K562 (cell line): ENCODE results near the gene HMX2. TPM values are rescaled to one million over a fixed set of nuclear protein-coding genes. Genes with fewer than 3 reads are reported as not detected.

Experiments used
- FOXK1 ChIP-seq: sonication (generic); formaldehyde crosslinking; IDR thresholded peaks from 2 replicates; pipeline ENCODE4 v1.8.0; 2022; ENCODE audit warnings: missing genetic modification reagents, mild to moderate bottlenecking, borderline replicate concordance
- HMG20A ChIP-seq: fragments of 450-650 bp; formaldehyde crosslinking; conservative IDR thresholded peaks from 2 replicates; pipeline ENCODE4 v1.4.0; 2020; ENCODE audit warnings: mild to moderate bottlenecking, mixed read lengths
- HSF4 ChIP-seq: fragments of 250-450 bp; sonication (Bioruptor Pico); IDR thresholded peaks from 2 replicates; pipeline ENCODE4 v2.1.2; 2022; ENCODE audit warnings: mild to moderate bottlenecking, moderate library complexity, borderline replicate concordance
- POLR2AphosphoS2 ChIP-seq: IDR thresholded peaks from 2 replicates; pipeline ENCODE4 v1.6.1; 2012; ENCODE audit warnings: low read length, improper control_type of control experiment
- SUPT5H ChIP-seq: fragments of 450-650 bp; IDR thresholded peaks from 2 replicates; pipeline ENCODE4 v1.6.1; 2016
- TARDBP ChIP-seq: fragments of 450-650 bp; IDR thresholded peaks from 2 replicates; pipeline ENCODE4 v1.6.1; 2016
- ZNF274 ChIP-seq: IDR thresholded peaks from 2 replicates; pipeline ENCODE4 v1.6.1; 2011; ENCODE audit warnings: low read depth, mild to moderate bottlenecking, low read length, moderate library complexity, borderline replicate concordance
- ZNF445 ChIP-seq: fragments of 250-450 bp; sonication (Bioruptor Pico); IDR thresholded peaks from 2 replicates; pipeline ENCODE4 v1.4.0; 2020; ENCODE audit warnings: low read depth, mild to moderate bottlenecking, moderate library complexity
- polyA plus RNA-seq, 8 experiments: library from polyadenylated mRNA; depleted of rRNA in 4 of 8; stranded (reverse) in 5 of 8; unstranded in 3 of 8; fragments of >200 nt; fragmentation: Nextera tagmentation in 2 of 8; fragmentation: Illumina TruSeq in 1 of 8; extraction: Ambion mirVana in 2 of 8; extraction: Trizol in 1 of 8; gene quantifications; 2 replicates each; pipeline versions ENCODE4 v1.2.1 to v1.2.3, GENCODE V29; 2011 to 2014; ENCODE audit warnings: inconsistent platforms in 1 of 8, missing spikeins in 1 of 8
- total RNA-seq, 7 experiments: library from RNA; depleted of rRNA in 6 of 7; stranded (reverse); fragments of >200 nt in 6 of 7; fragmentation: Illumina TruSeq in 2 of 7; extraction: Trizol in 2 of 7; gene quantifications; 2 replicates each; pipeline versions ENCODE4 v1.2.1 to v1.2.3, GENCODE V29; 2011 to 2021; ENCODE audit warnings: low replicate concordance in 1 of 7
- TF ChIP-seq, protein P1 (sequence below): fragments of 200-800 bp; sonication (Bioruptor generic); IDR thresholded peaks from 2 replicates; pipeline ENCODE4 v1.6.1; 2017; ENCODE audit warnings: missing genetic modification characterization, missing compliant biosample characterization
- TF ChIP-seq, protein P2 (sequence below): fragments of 250-450 bp; sonication (Bioruptor Pico); IDR thresholded peaks from 2 replicates; pipeline ENCODE4 v1.8.0; 2021; ENCODE audit warnings: mild to moderate bottlenecking, moderate library complexity
- TF ChIP-seq, protein P3 (sequence below): fragments of 250-450 bp; sonication (Bioruptor Pico); IDR thresholded peaks from 2 replicates; pipeline ENCODE4 v1.4.0; 2020; ENCODE audit warnings: mild to moderate bottlenecking, moderate library complexity, borderline replicate concordance
- TF ChIP-seq, protein P4 (sequence below), 2 experiments: fragments of 450-650 bp; IDR thresholded peaks; 2 replicates each; pipeline ENCODE4 v1.6.1; 2016; ENCODE audit warnings: mild to moderate bottlenecking in 2 of 2, borderline replicate concordance in 1 of 2, low read depth in 1 of 2, moderate library complexity in 1 of 2

HMX2 gene
- total and polyA plus RNA-seq, 9 of the 15 experiments (the other 6 are each of a cell fraction or from before 2014, with no cell fraction given), result 0.07 to 0.58 (median 0.09) TPM; not detected in 2

DNA sequence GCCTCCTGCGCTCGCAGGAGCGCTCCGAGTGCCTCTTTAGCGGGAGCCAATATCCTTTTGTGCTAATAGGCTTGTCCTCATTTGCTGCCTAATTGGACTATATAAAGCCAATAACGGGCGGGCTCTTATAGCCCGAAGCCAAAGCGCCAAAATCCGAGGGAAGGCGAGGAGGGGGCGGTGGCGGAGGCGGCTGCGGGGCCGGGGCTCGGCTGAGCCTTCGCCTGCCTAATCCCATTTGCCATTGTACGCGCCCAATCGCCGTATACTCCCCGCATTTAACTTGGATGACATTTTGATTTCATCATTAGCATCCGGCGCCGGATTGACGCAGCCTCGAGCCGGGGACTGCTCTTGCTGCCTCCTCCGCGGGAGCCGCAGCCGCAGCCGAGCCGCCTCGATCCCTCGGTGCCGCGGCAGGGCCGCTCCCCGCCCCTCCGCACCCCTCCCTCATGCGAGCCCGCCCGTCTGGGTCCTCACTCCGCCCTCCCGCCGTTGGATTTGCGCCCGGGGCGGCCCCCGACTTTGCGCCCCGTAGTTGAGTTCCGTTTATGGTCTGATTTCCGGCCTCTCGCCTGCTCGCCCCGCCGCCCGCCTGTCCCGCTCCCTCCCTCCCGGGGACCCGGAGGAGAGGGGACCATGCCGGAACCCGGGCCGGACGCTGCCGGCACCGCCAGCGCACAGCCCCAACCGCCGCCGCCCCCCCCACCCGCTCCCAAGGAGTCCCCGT lies 12.4 kb upstream of the HMX2 start, which contains the start of gene HMX3 (continued):
- TF ChIP-seq, protein P1, sequence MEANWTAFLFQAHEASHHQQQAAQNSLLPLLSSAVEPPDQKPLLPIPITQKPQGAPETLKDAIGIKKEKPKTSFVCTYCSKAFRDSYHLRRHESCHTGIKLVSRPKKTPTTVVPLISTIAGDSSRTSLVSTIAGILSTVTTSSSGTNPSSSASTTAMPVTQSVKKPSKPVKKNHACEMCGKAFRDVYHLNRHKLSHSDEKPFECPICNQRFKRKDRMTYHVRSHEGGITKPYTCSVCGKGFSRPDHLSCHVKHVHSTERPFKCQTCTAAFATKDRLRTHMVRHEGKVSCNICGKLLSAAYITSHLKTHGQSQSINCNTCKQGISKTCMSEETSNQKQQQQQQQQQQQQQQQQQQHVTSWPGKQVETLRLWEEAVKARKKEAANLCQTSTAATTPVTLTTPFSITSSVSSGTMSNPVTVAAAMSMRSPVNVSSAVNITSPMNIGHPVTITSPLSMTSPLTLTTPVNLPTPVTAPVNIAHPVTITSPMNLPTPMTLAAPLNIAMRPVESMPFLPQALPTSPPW (CRISPR knock-in tag), result peak; percentile 71
- no peak for TF ChIP-seq FOXK1 (CRISPR knock-in tag)
- TF ChIP-seq HMG20A (CRISPR knock-in tag), result no peak
- TF ChIP-seq, protein P2, sequence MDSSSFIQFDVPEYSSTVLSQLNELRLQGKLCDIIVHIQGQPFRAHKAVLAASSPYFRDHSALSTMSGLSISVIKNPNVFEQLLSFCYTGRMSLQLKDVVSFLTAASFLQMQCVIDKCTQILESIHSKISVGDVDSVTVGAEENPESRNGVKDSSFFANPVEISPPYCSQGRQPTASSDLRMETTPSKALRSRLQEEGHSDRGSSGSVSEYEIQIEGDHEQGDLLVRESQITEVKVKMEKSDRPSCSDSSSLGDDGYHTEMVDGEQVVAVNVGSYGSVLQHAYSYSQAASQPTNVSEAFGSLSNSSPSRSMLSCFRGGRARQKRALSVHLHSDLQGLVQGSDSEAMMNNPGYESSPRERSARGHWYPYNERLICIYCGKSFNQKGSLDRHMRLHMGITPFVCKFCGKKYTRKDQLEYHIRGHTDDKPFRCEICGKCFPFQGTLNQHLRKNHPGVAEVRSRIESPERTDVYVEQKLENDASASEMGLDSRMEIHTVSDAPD, result no peak
- TF ChIP-seq POLR2AphosphoS2, result no peak
- peak; percentile 70 for TF ChIP-seq SUPT5H
- no peak for TF ChIP-seq ZNF445 (CRISPR knock-in tag)
- TF ChIP-seq ZNF274, result no peak
- TF ChIP-seq, protein P3, sequence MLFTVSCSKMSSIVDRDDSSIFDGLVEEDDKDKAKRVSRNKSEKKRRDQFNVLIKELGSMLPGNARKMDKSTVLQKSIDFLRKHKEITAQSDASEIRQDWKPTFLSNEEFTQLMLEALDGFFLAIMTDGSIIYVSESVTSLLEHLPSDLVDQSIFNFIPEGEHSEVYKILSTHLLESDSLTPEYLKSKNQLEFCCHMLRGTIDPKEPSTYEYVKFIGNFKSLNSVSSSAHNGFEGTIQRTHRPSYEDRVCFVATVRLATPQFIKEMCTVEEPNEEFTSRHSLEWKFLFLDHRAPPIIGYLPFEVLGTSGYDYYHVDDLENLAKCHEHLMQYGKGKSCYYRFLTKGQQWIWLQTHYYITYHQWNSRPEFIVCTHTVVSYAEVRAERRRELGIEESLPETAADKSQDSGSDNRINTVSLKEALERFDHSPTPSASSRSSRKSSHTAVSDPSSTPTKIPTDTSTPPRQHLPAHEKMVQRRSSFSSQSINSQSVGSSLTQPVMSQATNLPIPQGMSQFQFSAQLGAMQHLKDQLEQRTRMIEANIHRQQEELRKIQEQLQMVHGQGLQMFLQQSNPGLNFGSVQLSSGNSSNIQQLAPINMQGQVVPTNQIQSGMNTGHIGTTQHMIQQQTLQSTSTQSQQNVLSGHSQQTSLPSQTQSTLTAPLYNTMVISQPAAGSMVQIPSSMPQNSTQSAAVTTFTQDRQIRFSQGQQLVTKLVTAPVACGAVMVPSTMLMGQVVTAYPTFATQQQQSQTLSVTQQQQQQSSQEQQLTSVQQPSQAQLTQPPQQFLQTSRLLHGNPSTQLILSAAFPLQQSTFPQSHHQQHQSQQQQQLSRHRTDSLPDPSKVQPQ, result no peak
- TF ChIP-seq HSF4 (CRISPR knock-in tag), result no peak
- TF ChIP-seq, protein P4, sequence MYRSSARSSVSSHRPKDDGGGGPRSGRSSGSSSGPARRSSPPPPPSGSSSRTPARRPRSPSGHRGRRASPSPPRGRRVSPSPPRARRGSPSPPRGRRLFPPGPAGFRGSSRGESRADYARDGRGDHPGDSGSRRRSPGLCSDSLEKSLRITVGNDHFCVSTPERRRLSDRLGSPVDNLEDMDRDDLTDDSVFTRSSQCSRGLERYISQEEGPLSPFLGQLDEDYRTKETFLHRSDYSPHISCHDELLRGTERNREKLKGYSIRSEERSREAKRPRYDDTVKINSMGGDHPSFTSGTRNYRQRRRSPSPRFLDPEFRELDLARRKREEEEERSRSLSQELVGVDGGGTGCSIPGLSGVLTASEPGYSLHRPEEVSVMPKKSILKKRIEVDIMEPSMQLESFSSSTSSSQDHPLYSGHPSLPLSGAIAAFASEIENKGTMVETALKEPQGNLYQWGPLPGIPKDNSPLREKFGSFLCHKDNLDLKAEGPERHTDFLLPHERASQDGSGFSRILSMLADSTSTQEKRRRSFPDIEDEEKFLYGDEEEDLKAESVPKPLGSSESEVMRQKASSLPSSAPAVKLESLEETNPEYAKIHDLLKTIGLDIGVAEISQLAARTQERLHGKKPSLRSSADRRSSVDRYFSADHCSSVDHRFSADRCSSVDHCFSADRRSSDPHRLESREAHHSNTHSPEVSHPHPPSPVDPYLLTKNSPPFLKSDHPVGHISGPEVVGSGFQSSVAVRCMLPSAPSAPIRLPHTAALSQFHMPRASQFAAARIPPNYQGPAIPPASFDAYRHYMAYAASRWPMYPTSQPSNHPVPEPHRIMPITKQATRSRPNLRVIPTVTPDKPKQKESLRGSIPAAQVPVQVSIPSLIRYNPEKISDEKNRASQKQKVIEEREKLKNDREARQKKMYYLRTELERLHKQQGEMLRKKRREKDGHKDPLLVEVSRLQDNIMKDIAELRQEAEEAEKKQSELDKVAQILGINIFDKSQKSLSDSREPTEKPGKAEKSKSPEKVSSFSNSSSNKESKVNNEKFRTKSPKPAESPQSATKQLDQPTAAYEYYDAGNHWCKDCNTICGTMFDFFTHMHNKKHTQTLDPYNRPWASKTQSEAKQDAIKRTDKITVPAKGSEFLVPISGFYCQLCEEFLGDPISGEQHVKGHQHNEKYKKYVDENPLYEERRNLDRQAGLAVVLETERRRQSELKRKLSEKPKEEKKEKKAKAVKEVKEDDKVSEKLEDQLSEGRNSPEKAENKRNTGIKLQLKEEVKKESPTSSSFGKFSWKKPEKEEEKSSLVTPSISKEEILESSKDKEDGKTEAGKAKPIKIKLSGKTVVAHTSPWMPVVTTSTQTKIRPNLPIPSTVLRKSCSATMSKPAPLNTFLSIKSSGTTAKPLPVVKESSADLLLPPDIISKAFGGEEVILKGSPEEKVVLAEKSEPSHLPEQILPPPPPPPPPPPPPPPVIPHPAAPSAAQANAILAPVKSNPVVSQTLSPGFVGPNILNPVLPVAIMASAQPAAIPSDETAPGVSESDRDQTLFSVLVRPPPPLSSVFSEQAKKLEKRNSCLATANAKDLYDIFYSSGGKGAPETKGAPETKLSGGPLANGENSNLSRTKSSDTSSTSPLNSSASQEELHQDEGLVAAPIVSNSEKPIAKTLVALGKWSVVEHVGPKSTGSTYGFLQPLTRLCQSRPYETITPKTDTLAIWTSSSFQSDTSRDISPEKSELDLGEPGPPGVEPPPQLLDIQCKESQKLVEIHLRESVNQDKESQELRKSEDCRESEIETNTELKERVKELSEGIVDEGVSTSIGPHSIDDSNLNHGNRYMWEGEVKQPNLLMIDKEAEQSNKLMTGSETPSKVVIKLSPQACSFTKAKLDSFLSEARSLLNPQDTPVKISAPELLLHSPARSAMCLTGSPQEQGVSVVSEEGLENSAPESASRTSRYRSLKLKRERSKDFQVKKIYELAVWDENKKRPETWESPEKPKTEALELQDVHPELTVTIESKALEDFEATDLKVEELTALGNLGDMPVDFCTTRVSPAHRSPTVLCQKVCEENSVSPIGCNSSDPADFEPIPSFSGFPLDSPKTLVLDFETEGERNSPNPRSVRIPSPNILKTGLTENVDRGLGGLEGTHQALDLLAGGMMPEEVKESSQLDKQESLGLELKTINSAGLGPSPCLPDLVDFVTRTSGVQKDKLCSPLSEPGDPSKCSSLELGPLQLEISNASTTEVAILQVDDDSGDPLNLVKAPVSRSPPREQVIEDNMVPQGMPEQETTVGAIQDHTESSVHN (IDR thresholded peaks at IDR 0.05; ENCODE audit: borderline replicate concordance in 1 of 2, low read depth in 1 of 2), result no peak
- no peak for TF ChIP-seq TARDBP
